Medulla oblongata (tissue), 1 donor: Measurements from ENCODE around the gene KCNG2.
A peak's percentile ranks its signal among the peaks of the same experiment; 100 is the strongest.

Experiments
- DNase-seq: peaks from one replicate; pipeline ENCODE4 v3.0.0-alpha.2; 2015; ENCODE audit errors: extremely low spot score

KCNG2 gene

GRCh38 chr18:79923896-79924585 lies 126.3 kb downstream of the KCNG2 start:
- no peak for DNase-seq

- peak; percentile 44 for DNase-seq
Observed at GRCh38 chr18:79924814-79925731, 127.3 kb downstream of the KCNG2 start.

- DNase-seq = no peak
Observed at GRCh38 chr18:79926306-79926705, 128.6 kb downstream of the KCNG2 start.

- DNase-seq = no peak
Observed at GRCh38 chr18:79926715-79927606, 129.2 kb downstream of the KCNG2 start.

- no peak for DNase-seq
Observed at GRCh38 chr18:79927607-79928562, 130.1 kb downstream of the KCNG2 start.

- no peak for DNase-seq
Observed at GRCh38 chr18:79928563-79928960, 130.8 kb downstream of the KCNG2 start.

GRCh38 chr18:79930020-79930642 lies 132.4 kb downstream of the KCNG2 start:
- DNase-seq = no peak

GRCh38 chr18:79931475-79931874 lies 133.7 kb downstream of the KCNG2 start:
- DNase-seq = no peak

GRCh38 chr18:79932907-79933306 lies 135.2 kb downstream of the KCNG2 start:
- DNase-seq = no peak

GRCh38 chr18:79933765-79934164 lies 136.0 kb downstream of the KCNG2 start:
- DNase-seq = no peak

- DNase-seq = no peak
Observed at GRCh38 chr18:79934311-79935097, 136.8 kb downstream of the KCNG2 start.

GRCh38 chr18:79935098-79935480 lies 137.4 kb downstream of the KCNG2 start:
- no peak for DNase-seq

- DNase-seq = no peak
Observed at GRCh38 chr18:79935499-79935898, 137.8 kb downstream of the KCNG2 start.

- no peak for DNase-seq
Observed at GRCh38 chr18:79935925-79936324, 138.2 kb downstream of the KCNG2 start.

- DNase-seq = no peak
Observed at GRCh38 chr18:79936641-79937040, 138.9 kb downstream of the KCNG2 start.

GRCh38 chr18:79937103-79937860 lies 139.5 kb downstream of the KCNG2 start:
- DNase-seq = no peak

GRCh38 chr18:79938196-79938595 lies 140.5 kb downstream of the KCNG2 start:
- DNase-seq = no peak

- DNase-seq = no peak
Observed at GRCh38 chr18:79939096-79939495, 141.4 kb downstream of the KCNG2 start.
